SK-N-SH treated with all-trans-retinoic acid at 6 μM for 48 hours (cell line): ENCODE measurements around the gene POU2AF2.
A peak's percentile ranks its signal among the peaks of the same experiment; 100 is the strongest.

Source experiments
- ATAC-seq: fragments of 200-7000 bp; cut with Tn5 transposase; 3 replicates; pipeline ENCODE4 v1.9.1; 2020; ENCODE audit warnings: mild to moderate bottlenecking, moderate library complexity
- ARNTL ChIP-seq: fragments of 450-650 bp; formaldehyde crosslinking; IDR thresholded peaks from 2 replicates; pipeline ENCODE4 v1.5.0; 2020; ENCODE audit warnings: low read depth, mild to moderate bottlenecking, moderate library complexity, borderline replicate concordance
- BACH2 ChIP-seq: fragments of 250-450 bp; sonication (Bioruptor Pico); IDR thresholded peaks from 2 replicates; pipeline ENCODE4 v1.9.0; 2021; ENCODE audit warnings: mild to moderate bottlenecking, borderline replicate concordance
- CSDC2 ChIP-seq: fragments of 250-450 bp; sonication (Bioruptor Pico); IDR thresholded peaks from 2 replicates; pipeline ENCODE4 v1.5.0; 2020; ENCODE audit warnings: mild to moderate bottlenecking, moderate library complexity
- GLIS3 ChIP-seq: fragments of 250-450 bp; sonication (Bioruptor Pico); IDR thresholded peaks from 2 replicates; pipeline ENCODE4 v1.5.0; 2020; ENCODE audit warnings: mild to moderate bottlenecking, moderate library complexity
- ISL1 ChIP-seq: fragments of 250-450 bp; sonication (Bioruptor Pico); IDR thresholded peaks from 2 replicates; pipeline ENCODE4 v2.1.2; 2022; ENCODE audit warnings: mild to moderate bottlenecking, moderate library complexity
- OSR1 ChIP-seq: fragments of 250-450 bp; sonication (Bioruptor Pico); IDR thresholded peaks from 2 replicates; pipeline ENCODE4 v1.8.0; 2022; ENCODE audit warnings: moderate library complexity, mild to moderate bottlenecking, inconsistent platforms
- RARB ChIP-seq: fragments of 250-450 bp; sonication (Bioruptor Pico); IDR thresholded peaks from 2 replicates; pipeline ENCODE4 v1.8.0; 2021; ENCODE audit warnings: mild to moderate bottlenecking, moderate library complexity
- TCF4 ChIP-seq: fragments of 250-450 bp; sonication (Bioruptor Pico); IDR thresholded peaks from 2 replicates; pipeline ENCODE4 v1.8.0; 2021; ENCODE audit warnings: mild to moderate bottlenecking, moderate library complexity, borderline replicate concordance
- TOX ChIP-seq: fragments of 250-450 bp; sonication (Bioruptor Pico); IDR thresholded peaks from 2 replicates; pipeline ENCODE4 v1.8.0; 2021; ENCODE audit warnings: mild to moderate bottlenecking, moderate library complexity, borderline replicate concordance
- ZC3H10 ChIP-seq: fragments of 250-450 bp; sonication (Bioruptor Pico); IDR thresholded peaks from 2 replicates; pipeline ENCODE4 v1.5.1; 2021; ENCODE audit warnings: mild to moderate bottlenecking, moderate library complexity
- ZFP3 ChIP-seq: fragments of 250-450 bp; sonication (Bioruptor Pico); IDR thresholded peaks from 2 replicates; pipeline ENCODE4 v1.5.0; 2020; ENCODE audit warnings: mild to moderate bottlenecking, moderate library complexity
- ZFP30 ChIP-seq: fragments of 450-650 bp; formaldehyde crosslinking; IDR thresholded peaks from 2 replicates; pipeline ENCODE4 v1.5.0; 2022; ENCODE audit warnings: mild to moderate bottlenecking, moderate library complexity
- ZNF565 ChIP-seq: fragments of 450-650 bp; formaldehyde crosslinking; conservative IDR thresholded peaks from 2 replicates; pipeline ENCODE4 v1.5.0; 2020; ENCODE audit warnings: low read depth, mild to moderate bottlenecking, moderate library complexity
- ZNF8 ChIP-seq: fragments of 450-650 bp; formaldehyde crosslinking; IDR thresholded peaks from 2 replicates; pipeline ENCODE4 v1.5.0; 2020; ENCODE audit warnings: mild to moderate bottlenecking, moderate library complexity
- TF ChIP-seq, protein P1 (sequence below): fragments of 250-450 bp; sonication (Bioruptor Pico); IDR thresholded peaks from 2 replicates; pipeline ENCODE4 v1.8.0; 2020; ENCODE audit warnings: mild to moderate bottlenecking, moderate library complexity, borderline replicate concordance
- TF ChIP-seq, protein P2 (sequence below): fragments of 250-450 bp; sonication (Bioruptor Pico); IDR thresholded peaks from 2 replicates; pipeline ENCODE4 v1.5.1; 2020; ENCODE audit warnings: low read depth, mild to moderate bottlenecking, moderate library complexity
- TF ChIP-seq, protein P3 (sequence below): fragments of 250-450 bp; sonication (Bioruptor Pico); IDR thresholded peaks from 2 replicates; pipeline ENCODE4 v1.5.1; 2021; ENCODE audit warnings: mild to moderate bottlenecking, moderate library complexity
- TF ChIP-seq, protein P4 (sequence below): fragments of 250-450 bp; sonication (Bioruptor Pico); IDR thresholded peaks from 2 replicates; pipeline ENCODE4 v1.8.0; 2021; ENCODE audit warnings: low read depth, mild to moderate bottlenecking, moderate library complexity, borderline replicate concordance
- TF ChIP-seq, protein P5 (sequence below): fragments of 250-450 bp; sonication (Bioruptor Pico); IDR thresholded peaks from 2 replicates; pipeline ENCODE4 v1.5.0; 2020; ENCODE audit warnings: mild to moderate bottlenecking, moderate library complexity

POU2AF2 gene

DNA sequence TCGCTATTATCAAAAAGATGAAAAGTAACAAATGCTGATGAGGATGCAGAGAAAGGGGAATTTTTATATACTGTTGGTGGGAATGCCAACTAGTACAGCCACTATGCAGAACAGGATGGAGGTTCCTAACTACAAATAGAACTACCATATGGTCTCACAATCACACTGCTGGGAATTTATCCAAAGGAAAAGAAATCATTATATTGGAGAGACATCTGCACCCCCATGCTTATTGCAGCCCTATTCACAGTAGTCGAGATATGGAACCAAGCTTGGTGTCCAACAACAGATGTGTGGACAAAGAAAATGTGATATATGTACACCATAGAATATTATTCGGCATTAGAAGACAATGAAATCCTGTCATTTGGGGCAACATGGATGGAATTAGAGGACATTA is 19.6 kb upstream of the POU2AF2 start (continued):
- TF ChIP-seq RARB (CRISPR knock-in tag), result no peak
- TF ChIP-seq, protein P1, sequence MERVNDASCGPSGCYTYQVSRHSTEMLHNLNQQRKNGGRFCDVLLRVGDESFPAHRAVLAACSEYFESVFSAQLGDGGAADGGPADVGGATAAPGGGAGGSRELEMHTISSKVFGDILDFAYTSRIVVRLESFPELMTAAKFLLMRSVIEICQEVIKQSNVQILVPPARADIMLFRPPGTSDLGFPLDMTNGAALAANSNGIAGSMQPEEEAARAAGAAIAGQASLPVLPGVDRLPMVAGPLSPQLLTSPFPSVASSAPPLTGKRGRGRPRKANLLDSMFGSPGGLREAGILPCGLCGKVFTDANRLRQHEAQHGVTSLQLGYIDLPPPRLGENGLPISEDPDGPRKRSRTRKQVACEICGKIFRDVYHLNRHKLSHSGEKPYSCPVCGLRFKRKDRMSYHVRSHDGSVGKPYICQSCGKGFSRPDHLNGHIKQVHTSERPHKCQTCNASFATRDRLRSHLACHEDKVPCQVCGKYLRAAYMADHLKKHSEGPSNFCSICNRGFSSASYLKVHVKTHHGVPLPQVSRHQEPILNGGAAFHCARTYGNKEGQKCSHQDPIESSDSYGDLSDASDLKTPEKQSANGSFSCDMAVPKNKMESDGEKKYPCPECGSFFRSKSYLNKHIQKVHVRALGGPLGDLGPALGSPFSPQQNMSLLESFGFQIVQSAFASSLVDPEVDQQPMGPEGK (CRISPR knock-in tag), result no peak
- no peak for TF ChIP-seq GLIS3 (CRISPR knock-in tag)

DNA sequence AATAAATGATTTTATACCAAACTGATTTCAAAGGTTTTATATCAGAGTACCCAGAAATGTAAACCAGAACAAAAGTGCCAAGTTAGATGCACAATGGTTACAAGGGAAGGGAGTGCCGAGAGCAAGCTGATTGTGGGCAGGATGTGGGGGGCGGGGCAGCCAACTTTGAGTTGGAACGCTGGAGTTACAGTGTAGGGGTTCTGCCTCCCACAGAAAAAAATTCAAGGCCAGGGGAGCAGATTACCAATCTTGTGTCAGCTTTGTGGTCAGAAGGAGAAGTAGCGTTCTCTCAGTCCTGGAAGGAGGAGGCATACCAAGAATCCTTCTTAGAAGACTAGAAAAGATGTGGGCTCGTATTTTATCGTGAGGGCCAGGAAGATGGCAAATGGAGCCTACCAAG is 15.9 kb upstream of the POU2AF2 start:
- no peak for ATAC-seq
- TF ChIP-seq ISL1 (CRISPR knock-in tag), result no peak
- TF ChIP-seq TOX, result no peak
- TF ChIP-seq, protein P2, sequence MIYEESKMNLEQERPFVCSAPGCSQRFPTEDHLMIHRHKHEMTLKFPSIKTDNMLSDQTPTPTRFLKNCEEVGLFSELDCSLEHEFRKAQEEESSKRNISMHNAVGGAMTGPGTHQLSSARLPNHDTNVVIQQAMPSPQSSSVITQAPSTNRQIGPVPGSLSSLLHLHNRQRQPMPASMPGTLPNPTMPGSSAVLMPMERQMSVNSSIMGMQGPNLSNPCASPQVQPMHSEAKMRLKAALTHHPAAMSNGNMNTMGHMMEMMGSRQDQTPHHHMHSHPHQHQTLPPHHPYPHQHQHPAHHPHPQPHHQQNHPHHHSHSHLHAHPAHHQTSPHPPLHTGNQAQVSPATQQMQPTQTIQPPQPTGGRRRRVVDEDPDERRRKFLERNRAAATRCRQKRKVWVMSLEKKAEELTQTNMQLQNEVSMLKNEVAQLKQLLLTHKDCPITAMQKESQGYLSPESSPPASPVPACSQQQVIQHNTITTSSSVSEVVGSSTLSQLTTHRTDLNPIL (CRISPR knock-in tag), result no peak
- no peak for TF ChIP-seq ZFP3 (CRISPR knock-in tag)

DNA sequence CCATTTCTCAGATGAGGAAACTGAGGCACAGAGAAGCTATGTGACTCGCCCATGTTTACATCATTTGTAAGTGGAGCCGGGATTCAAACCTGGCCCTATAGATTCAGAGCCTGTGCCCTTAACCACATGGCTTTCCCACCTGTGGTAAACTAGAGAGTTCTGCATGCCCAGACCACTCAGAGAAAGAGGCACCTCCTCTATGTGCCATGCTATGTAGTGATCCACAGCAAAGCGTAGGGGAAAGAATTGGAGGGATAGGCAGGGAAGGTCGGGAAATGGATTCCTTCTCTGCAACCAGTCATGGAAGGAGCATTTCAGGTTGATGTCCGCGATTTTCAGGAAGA is 15.4 kb upstream of the POU2AF2 start:
- peak; percentile 79 for ATAC-seq

DNA sequence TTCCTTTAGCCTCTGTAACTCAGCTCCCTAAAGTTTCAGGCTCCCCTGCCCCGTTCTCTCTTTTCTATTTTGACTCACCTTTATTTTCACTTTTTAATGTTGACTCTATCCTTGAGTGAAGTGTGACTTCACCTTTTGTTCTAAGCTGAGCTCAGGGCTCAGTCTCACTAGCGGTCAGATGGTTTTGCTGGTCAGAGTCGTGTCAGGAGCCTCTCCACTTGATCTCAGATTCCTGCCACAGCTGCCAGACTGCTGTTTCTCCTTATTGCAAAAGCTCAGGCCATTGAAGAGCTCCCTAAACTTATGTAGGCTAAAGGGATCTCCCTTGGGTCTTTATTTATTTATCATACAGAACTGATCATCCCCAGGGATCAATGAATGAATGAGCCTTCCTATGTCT is 13.7 kb upstream of the POU2AF2 start:
- ATAC-seq, result no peak
- TF ChIP-seq, protein P2 (CRISPR knock-in tag), result no peak
- no peak for TF ChIP-seq ZFP3 (CRISPR knock-in tag)
- no peak for TF ChIP-seq BACH2 (CRISPR knock-in tag)

More for the DNA sequence above, 15.4 kb upstream of the POU2AF2 start:
- no peak for TF ChIP-seq ZFP30 (CRISPR knock-in tag)
- no peak for TF ChIP-seq BACH2 (CRISPR knock-in tag)
- TF ChIP-seq, protein P3, sequence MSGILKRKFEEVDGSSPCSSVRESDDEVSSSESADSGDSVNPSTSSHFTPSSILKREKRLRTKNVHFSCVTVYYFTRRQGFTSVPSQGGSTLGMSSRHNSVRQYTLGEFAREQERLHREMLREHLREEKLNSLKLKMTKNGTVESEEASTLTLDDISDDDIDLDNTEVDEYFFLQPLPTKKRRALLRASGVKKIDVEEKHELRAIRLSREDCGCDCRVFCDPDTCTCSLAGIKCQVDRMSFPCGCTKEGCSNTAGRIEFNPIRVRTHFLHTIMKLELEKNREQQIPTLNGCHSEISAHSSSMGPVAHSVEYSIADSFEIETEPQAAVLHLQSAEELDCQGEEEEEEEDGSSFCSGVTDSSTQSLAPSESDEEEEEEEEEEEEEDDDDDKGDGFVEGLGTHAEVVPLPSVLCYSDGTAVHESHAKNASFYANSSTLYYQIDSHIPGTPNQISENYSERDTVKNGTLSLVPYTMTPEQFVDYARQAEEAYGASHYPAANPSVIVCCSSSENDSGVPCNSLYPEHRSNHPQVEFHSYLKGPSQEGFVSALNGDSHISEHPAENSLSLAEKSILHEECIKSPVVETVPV (CRISPR knock-in tag), result no peak
- TF ChIP-seq CSDC2 (CRISPR knock-in tag), result no peak
- no peak for TF ChIP-seq ZNF565 (CRISPR knock-in tag)

DNA sequence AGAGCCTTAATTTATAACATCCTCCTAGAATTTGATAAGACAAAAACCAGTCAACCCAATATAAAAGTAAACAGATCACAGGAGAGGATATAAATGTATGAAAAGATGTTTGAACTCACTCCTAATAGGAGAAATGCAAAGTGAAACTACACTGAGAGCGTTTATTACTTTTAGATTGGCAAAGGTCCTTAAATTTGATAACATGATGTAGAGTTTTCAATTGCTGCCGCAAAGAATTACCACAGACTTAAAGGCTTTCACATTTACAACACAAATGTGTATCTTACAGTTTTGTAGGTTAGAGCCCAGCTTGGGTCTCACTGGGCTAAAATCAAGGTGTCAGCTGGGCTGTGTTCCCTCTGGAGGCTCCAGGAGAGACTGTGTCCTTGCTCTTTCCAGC is 9.1 kb upstream of the POU2AF2 start:
- ATAC-seq, result peak; percentile 38; the same call in 1 of the 3 replicates
- TF ChIP-seq ZC3H10 (CRISPR knock-in tag) (no peak), RARB (CRISPR knock-in tag) (no peak)

DNA sequence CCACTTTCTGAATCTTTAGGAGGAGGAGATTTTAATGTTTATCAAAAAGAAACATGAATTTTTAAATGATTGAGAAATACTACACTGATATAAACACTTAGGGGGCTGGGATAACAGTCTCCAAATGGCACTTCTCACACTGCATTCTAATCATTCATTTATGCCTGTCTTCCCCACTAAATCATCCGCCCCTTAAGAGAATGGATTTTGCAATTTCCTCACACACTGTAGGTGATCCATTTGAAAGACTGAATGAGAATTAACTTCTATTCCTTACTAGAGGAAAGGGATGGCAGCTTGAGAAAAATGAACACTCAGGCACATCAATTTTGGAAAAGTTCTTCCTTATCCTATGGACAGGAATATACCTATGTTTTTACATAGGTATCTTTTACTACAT is 7.6 kb upstream of the POU2AF2 start:
- ATAC-seq, result no peak
- TF ChIP-seq, protein P4, sequence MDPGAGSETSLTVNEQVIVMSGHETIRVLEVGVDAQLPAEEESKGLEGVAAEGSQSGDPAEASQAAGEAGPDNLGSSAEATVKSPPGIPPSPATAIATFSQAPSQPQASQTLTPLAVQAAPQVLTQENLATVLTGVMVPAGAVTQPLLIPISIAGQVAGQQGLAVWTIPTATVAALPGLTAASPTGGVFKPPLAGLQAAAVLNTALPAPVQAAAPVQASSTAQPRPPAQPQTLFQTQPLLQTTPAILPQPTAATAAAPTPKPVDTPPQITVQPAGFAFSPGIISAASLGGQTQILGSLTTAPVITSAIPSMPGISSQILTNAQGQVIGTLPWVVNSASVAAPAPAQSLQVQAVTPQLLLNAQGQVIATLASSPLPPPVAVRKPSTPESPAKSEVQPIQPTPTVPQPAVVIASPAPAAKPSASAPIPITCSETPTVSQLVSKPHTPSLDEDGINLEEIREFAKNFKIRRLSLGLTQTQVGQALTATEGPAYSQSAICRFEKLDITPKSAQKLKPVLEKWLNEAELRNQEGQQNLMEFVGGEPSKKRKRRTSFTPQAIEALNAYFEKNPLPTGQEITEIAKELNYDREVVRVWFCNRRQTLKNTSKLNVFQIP, result no peak
- TF ChIP-seq OSR1 (CRISPR knock-in tag), result no peak
- TF ChIP-seq, protein P5, sequence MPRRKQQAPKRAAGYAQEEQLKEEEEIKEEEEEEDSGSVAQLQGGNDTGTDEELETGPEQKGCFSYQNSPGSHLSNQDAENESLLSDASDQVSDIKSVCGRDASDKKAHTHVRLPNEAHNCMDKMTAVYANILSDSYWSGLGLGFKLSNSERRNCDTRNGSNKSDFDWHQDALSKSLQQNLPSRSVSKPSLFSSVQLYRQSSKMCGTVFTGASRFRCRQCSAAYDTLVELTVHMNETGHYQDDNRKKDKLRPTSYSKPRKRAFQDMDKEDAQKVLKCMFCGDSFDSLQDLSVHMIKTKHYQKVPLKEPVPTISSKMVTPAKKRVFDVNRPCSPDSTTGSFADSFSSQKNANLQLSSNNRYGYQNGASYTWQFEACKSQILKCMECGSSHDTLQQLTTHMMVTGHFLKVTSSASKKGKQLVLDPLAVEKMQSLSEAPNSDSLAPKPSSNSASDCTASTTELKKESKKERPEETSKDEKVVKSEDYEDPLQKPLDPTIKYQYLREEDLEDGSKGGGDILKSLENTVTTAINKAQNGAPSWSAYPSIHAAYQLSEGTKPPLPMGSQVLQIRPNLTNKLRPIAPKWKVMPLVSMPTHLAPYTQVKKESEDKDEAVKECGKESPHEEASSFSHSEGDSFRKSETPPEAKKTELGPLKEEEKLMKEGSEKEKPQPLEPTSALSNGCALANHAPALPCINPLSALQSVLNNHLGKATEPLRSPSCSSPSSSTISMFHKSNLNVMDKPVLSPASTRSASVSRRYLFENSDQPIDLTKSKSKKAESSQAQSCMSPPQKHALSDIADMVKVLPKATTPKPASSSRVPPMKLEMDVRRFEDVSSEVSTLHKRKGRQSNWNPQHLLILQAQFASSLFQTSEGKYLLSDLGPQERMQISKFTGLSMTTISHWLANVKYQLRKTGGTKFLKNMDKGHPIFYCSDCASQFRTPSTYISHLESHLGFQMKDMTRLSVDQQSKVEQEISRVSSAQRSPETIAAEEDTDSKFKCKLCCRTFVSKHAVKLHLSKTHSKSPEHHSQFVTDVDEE, result no peak
- TF ChIP-seq ZC3H10 (CRISPR knock-in tag), result no peak
- no peak for TF ChIP-seq ZNF8
- TF ChIP-seq, protein P2 (CRISPR knock-in tag), result no peak
- TF ChIP-seq, protein P1 (CRISPR knock-in tag), result no peak
- TF ChIP-seq ISL1 (CRISPR knock-in tag), result no peak
- TF ChIP-seq BACH2 (CRISPR knock-in tag), result no peak
- no peak for TF ChIP-seq TCF4 (CRISPR knock-in tag)
- no peak for TF ChIP-seq ARNTL
